ENCODE results near the gene HBS1L.

Gene HBS1L

DNA sequence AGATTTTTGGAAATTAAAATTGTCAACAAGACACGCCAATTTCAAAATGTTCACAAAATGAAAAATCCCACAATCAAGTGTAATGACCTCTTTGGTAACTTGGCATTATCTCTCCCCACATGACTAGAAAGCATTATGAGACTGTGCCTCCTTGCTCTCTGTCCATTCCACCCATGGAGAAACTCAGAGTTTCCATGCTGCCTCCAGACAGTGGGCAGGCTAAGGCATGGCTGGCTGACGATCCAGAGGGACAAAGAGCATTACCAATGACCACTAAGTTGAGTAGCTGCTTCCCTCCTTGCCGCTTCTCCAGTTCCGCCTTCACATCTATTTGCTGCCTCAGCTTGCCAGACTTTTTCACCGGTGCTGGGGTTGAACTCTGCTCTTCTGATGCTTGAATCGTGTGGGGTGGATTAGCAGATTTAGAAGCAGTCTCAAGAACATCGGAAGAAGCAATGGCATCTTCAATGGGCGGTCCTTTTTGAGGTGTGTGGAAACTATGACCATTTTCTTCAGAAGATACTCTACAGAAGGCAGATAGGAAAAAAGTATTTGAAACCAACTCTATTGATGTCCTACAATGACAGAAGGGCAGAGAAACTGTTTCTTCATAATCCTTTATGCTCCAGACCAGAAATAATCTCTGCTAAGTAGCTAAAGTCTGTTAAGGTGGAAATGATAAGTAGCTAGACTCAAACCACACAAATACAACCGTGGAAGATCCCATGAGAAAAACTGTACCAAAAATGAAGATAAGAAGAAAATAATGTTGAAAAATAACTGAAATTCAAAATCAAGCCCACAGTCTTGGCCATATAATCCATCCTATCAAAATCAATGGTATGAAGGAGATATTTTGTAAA is 57.3 kb downstream of the HBS1L start:
- no peak for DNase-seq (ENCODE audit: low read depth)

DNA sequence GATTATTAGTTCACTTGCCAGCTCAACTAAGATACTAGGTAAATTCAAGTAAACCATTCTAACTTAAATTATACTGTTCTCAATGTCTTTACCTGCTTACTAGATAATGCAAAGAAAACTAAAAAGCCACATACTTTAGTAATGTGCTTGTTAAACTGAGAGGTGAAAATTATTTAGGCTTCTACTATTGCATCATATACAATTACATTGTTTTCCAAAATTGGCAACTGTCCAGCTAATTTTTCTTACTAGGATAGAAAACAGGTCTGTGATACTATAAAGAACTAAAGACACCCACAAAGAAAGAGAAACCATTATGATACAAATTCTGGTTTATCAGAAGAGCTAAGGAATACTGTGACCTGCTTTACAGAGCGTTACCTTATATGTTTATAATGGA is 59.1 kb downstream of the HBS1L start:
- DNase-seq (ENCODE audit: low read depth), result no peak

DNA sequence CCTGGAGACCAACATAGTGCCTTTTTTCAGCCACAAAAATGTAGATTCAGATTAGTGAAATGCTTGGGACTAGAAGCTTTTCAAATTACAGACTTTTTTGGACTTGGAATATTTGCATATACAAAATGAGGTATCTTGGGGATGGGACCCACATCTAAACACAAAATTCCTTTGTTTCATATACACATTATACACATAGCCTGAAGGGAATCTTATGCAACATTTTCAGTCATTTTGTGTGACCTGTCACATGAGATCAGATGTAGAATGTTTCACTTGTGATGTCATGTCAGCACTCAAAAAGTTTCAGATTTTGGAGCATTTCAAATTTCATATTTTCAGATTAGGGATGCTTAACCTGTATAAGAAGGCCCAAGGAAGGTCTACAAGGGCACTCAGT is 60.2 kb downstream of the HBS1L start:
- DNase-seq (ENCODE audit: low read depth), result no peak

DNA sequence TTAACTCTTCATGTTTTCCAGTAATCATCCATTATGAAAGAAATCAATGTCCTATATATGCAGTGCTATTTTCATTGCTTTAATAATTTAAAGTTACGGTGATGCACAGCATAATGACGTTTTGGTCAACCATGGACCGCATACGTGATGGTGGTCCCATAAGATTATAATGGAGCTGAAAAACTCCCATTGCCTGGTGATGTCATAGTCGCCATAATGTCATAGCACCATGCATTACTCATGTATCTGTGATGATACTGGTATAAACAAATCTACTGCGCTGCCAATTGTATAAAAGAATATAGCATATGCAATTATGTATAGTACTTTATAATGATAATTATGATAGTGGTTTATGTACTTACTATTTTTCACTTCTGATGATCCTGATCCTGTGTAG is 62.5 kb downstream of the HBS1L start:
- DNase-seq (ENCODE audit: low read depth), result no peak

DNA sequence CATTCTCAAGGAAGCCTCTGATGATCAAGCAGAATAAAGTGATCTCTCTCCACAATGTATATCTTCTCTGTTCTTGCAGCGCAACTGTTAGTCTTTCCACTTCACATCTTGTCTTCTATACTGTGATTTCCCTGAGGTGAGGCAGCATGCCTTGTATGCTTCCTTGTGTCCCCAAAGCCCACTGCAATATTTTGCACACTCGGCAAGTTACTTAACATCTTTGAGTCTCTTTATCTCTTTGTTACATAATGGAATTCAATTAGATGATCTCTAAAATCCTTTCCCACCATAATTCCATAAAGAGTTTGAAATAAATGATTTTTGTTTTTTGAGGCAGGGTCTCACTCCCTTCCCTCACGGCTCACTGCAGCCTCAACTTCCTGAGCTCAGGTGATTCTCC is 64.4 kb downstream of the HBS1L start:
- no peak for DNase-seq (ENCODE audit: low read depth)

DNA sequence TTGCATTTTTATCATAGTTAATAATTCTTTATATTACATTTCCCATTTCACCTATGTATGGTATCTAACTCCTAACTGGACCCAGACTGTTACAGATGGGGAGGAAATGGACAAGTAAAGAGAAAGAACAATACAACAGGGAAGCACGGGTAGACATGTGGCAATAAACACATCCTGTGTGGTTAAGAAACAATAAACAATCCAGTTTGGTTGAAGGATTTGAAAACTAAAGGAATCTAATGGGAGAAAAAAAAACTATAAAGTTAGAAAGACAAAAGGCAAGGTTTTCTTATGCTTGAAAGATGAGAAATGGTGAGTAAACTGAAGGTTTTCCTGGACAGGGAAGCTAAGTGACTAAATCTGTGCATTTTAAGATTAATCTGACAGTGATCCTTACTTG is 69.8 kb downstream of the HBS1L start:
- DNase-seq (ENCODE audit: low read depth), result no peak

DNA sequence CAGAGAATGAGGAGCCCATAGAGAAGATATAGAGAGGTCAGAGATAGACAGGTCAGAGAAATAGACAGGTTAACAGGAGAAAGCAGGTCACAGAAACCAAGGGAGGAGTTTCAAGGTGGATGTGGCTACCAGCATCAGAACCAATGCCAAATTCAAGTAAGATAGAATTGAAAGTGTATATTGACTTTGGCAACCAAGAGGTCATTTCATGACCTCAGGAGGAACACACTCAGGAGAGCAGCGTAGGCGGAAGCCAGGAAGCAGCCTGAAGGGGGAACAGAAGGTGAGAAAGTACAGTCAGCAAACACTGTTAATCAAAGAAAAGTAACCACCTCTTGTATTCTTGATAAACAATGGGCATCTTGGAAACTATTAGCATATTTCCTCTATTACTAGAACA is 70.8 kb downstream of the HBS1L start:
- no peak for DNase-seq (ENCODE audit: low read depth)

DNA sequence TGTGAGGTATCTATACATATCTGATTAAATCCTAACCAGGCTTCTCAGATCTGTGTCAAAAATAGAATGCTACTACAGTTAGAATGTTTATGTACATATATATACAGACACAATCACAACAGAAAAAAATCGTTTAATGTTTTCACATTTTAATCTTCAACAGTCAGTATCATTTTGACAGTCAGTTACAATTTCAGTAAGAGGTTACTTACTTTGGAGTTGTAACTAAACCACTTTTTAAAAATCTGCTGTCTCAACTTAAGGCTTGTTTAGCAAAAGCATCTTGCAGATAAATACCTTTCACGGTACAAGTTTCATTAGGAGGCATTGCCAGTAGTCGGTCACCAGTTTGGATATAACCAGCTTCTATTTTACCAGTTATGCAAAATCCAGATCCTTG is 72.5 kb downstream of the HBS1L start:
- no peak for DNase-seq (ENCODE audit: low read depth)

DNA sequence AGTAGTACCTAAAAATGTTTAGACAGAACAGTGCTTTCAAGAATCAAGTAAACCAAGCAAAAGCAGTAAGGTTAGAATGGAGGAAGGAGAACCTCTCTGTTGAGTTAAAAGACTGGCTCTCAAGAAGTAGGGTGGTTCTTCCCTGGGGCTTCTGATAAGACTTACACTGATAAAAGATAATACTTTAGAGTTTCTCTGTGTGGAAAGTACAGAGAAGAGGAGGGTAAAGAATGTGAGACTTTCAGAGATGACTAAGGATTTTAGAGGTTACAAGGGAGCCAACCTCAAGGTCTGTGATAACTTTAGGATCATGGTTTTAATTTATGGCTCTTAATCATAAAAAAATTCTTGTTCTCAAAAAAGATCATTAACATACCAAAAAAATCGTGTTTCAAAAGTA is 73.8 kb downstream of the HBS1L start:
- DNase-seq (ENCODE audit: low read depth), result no peak

DNA sequence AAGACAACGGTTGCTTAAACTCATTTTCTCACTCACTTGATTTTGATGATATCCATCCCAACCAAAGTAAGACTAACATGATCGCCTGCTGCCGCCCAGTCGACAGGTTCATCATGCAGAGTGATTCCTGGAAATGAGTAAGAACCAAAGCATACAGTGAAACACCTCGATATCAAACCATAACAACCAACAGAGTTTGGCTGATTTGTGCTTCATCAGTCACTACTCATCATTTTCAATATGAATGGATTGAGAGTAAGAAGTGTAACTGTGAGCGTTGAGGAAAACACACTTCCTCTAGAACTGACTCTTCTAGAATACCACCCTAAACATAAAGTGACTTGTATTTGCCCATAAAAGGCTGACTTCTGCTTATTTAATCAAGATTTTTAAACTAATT is 75.5 kb downstream of the HBS1L start:
- DNase-seq (ENCODE audit: low read depth), result no peak

DNA sequence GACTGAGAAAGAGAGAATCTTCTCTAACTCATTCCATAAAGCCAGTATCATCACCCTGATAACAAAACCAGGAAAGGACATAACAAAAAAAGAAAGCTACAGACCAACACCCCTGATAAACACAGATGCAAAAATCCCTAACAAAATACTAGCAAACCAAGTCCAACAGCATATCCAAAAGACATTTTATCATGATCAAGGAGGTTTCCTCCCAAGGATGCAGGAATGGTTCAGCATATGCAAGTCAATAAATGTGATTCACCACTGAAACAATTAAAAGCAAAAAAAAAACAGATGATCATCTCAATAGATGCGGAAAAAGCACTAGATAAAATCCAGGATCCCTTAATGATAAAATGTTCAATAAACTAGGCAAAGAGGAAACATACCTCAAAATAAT is 80.3 kb downstream of the HBS1L start:
- DNase-seq (ENCODE audit: low read depth), result no peak

DNA sequence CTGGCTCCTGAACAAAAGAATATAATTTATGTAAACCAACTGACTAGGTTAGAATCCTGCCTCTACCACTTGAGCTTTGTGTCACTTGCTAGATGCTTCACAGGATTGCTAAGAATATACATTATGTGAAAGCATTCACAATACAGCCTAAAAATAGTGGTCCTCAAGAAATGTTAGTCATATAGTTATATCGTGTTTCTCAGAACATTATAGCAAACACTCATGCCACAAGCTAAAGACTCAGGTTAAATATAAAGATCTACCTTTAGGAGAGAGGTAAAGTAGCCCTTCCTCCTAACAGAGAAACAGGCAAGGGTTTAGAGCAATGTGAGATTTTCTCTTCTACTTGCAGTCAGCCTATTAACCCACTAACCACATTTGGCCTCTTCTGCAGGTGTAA is 86.9 kb downstream of the HBS1L start:
- DNase-seq (ENCODE audit: low read depth), result no peak

DNA sequence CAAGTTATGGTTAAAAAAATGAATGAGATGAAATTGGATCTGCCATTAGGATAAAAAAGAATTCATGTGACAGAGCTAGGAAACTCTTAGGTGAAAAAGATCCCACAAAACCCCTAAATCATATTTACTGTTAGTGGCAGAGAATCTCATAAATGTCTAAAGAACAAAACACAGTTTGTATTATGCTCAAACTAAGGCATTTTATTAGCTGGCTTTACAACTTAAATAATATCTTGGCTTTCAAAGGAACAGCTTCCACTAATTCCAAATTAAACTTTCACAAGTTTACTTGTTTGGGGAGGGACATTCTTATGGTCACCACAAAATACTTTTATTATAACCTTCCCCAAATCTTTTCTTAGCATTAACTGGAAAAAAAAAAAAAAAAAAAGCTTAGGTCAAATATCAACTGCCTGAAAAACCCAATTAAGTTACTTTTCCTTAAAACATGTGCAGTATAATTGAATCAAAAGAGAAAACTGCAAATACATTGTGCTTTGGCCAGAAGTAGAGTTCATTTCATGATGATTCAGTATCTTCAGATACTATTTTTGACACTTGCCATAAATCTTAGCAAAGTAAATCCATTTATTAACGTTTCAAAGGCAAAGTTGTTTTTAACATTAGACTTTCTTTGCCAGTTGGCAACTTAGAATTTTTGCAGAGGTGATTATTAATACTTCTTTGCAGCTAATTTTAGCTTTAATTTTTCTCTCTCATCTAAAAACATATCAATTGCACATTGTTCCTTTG is 90.0 kb downstream of the HBS1L start:
- no peak for DNase-seq (ENCODE audit: low read depth)

DNA sequence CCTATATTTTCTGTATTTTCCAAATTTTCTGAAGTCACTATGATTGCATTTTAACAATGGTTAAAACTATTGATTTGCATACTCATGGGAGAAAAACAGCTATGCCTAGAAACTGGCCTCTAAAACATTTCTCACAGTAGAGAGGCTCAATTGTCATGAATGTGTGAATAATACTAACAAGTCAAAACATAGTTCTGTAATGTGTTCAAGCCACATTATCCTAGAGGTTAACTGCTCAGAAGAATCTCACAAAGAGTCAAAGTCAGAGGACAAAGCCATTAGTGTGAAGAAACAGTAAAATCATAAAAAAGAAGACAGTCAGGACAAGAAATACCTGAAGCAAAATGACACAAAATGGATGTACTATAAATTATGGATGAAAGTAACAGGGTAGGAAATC is 92.2 kb downstream of the HBS1L start:
- no peak for DNase-seq (ENCODE audit: low read depth)

DNA sequence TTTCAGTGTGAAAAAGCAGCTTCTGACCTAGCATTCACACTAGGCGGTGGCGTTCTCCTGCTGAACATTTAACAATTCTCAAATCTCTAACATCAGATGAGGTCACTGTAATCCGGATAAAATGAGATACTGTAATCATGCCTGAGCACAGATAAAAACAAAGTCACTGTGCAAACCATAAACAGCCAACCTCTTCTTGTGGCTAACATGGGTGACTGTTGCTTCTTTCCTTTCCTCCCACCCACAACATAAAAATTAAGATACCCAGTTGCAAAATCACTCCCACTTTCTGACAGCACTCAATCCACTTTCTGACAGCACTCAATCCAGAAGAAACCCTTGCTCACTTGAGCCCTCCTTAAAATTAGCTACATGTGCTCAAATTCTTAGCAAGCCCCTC is 93.3 kb downstream of the HBS1L start:
- no peak for DNase-seq (ENCODE audit: low read depth)

DNA sequence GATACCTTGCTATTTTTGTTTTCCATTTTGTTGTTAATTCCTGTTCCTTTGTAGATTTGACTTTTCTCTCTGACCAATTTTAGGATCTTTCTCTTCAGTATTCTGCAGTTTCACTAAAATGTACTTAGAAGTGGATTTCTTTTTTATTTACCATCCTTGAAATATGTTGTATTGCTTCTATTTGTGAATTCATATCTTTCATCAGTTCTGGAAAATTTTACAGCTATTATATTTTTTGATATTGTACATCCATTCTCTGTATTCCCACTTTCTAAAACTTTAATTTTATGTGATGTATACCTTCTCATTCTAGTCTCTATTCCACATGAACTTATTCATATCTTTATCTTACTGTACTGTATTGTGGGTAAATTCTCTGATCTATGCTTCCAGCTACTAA is 95.0 kb downstream of the HBS1L start:
- DNase-seq (ENCODE audit: low read depth), result no peak

DNA sequence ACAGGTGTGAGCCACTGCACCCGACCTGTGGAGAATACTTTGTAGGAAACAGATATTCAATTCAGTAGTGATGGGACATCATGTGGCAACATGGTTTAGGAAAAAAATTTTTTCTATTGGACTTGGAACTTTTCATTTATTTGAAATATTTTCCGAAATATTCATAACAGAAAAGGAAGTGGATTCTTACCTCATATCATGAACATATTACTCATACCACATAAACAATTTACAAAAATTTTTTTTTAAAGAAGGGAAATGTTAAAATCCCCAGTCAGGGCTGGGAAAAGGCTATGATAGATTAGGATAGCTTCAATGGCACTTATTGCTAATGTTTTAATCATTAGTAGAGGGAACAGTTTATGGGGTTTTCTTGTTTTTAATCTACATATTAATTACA is 97.9 kb downstream of the HBS1L start:
- DNase-seq (ENCODE audit: low read depth), result no peak

DNA sequence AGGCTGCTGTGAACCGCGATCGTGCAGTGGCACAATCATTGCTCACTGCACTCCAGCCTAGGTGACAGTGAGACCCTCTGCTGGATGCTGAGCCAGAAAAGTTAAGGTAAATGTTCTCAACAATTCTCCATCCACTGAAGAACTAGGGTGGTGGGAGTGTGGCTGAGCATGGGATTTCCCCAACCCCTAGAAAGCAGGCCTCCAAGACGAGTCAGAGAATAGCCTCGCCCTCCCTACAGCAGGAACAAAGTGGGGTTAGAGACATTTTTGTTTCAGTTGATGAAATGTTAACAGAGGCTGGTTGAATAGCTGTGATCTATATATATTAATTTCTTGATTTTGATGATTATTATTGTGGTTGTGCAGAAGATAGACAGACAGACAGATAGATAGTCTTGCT is 98.6 kb downstream of the HBS1L start:
- DNase-seq (ENCODE audit: low read depth), result no peak

DNA sequence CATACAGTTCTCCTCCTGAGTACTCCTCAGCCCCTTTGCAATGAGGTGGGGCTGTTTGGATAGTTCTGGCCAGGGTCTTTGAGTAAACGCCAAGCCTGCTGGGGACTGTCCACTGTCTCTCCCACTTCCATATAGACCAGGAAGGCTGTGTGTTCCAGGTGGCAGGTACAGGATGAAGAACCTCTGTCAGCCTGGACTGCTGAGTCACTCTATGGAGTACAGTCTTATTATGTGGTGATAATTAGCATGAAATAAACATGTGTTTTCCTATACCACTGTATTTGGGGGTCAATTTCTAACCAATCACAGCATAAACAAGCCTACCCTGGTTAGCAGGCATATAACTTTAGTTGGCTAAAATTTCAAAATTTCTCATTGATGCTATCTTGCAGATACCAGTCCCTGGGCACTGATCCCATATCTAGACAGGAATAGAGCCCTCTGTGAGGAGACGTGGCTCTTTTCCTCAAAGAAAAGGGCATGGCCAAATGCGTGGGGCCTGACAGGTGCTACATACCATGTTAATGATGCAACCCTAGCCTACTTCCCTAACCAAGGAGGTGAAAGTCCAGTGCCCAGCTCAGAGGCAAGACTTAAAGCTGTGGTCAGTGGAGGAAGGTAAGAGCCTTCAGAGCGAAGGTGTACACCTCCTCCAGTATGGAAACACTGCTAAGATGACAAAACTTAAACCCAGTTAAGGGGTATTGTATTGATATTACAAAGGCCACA is 100.2 kb downstream of the HBS1L start:
- DNase-seq (ENCODE audit: low read depth), result no peak

DNA sequence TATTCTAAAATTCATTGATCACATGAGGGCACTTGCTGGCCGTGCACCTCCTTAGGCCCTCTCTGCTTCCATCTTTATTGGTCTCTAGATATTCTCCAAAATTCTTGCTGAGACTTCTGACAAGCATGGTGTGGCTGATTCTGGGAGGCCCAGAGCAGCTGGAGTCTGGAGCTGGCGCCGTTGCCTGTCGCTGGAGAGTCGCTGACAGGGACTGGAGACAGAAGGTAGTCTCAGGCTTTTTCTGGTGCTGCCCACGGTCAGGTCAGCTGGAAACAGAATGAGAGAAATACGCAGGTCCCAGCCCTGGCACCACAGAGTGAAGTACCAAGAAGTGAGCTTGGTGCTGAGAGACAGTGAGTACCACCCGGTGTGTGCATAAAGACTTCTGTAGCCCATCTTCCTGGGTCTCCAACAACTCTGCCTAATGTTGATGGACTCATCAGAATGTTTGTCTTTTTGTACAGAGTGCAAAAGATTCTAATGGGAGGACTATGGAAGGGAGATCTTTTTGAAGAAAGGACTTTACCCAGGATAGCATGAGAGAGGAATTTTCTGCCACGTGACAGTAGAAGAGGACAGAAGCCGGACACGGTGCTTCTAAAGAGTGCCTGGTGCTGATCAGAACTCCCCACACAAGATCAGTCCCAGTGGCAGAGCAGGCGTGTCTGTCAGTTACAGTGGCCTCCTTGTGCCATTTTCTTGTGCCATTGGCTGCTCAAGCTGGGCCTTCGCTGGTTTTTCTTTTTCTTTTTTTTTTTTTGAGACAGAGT is 102.9 kb downstream of the HBS1L start:
- no peak for DNase-seq (ENCODE audit: low read depth)

DNA sequence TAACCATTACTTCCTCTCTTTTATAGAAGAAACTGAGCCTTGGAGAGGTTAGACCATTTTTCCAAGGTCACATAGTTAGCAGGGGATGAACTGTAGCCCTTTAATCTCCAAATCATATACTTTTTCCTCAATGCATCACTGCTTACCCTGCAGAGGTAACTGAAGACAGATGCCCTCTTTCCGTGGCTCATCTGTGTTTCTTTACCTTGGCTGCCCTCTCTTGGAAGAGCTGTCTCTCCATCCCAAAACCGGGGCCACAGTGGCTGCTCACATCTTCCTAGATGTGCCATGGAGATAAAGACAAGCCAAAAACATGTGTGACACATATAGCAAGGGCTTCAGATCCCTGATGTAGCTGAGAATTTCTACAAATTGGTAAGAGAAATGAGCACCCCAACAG is 104.1 kb downstream of the HBS1L start:
- DNase-seq (ENCODE audit: low read depth), result no peak

DNA sequence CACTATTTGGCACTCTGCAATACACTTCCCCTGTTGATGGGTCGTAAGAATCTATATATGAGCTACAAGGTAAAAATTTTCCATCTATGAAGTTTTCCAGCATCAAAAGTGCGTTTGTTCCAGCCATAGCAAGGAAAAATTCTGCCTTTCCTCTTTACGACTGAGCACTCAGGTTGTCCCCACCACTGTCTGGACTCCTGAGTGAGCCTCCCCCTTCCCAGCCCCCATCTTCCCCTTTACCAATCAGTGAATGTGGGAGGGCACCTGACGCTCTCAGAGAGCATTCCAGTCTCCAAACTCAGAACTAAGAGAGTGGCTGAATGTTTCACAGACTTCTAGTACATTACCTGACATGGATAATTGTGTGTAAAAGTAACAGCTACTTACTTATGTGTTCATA is 104.7 kb downstream of the HBS1L start, which contains the start of gene ALDH8A1:
ALDH8A1 (minus strand) TSS at position 175 of the 400 bp plus-strand sequence; CDS start at position 127, 48 bp downstream.
- no peak for DNase-seq (ENCODE audit: low read depth)
